Activated CD4-positive, alpha-beta T cell treated with anti-CD3 and anti-CD28 coated beads, Interleukin-2, amount 50 U/mL, for 4 hours (primary cell): ENCODE data around the gene CUL1.

Experiments
- DNase-seq, 2 experiments: peaks; one replicate each; pipeline ENCODE4 v3.0.0-alpha.2; 2020

CUL1 gene

GRCh38 chr7:148811892-148812291 is 113.2 kb downstream of the CUL1 start:
- no peak for DNase-seq

GRCh38 chr7:148813890-148814289 is 115.2 kb downstream of the CUL1 start:
- DNase-seq, result no peak

GRCh38 chr7:148814922-148815559 is 116.3 kb downstream of the CUL1 start:
- DNase-seq, result no peak

- no peak for DNase-seq
These were observed 116.9 kb downstream of the CUL1 start for GRCh38 chr7:148815612-148816011.

GRCh38 chr7:148819697-148820360 is 121.1 kb downstream of the CUL1 start:
- DNase-seq, result no peak

GRCh38 chr7:148821422-148821821 is 122.7 kb downstream of the CUL1 start:
- no peak for DNase-seq

GRCh38 chr7:148824864-148825263 is 126.2 kb downstream of the CUL1 start:
- DNase-seq, result no peak

- no peak for DNase-seq
These were observed 126.6 kb downstream of the CUL1 start for GRCh38 chr7:148825338-148825737.

- no peak for DNase-seq
These were observed 130.3 kb downstream of the CUL1 start for GRCh38 chr7:148828965-148829364.

- DNase-seq, result no peak
These were observed 132.4 kb downstream of the CUL1 start for GRCh38 chr7:148830897-148831692.

- no peak for DNase-seq
These were observed 133.1 kb downstream of the CUL1 start for GRCh38 chr7:148831782-148832181.

GRCh38 chr7:148834605-148835004 is 135.9 kb downstream of the CUL1 start:
- DNase-seq, result no peak

- no peak for DNase-seq
These were observed 137.2 kb downstream of the CUL1 start for GRCh38 chr7:148835854-148836253.

- no peak for DNase-seq
These were observed 140.2 kb downstream of the CUL1 start for GRCh38 chr7:148838905-148839304.

- DNase-seq, result no peak
These were observed 149.4 kb downstream of the CUL1 start for GRCh38 chr7:148847815-148848734.

GRCh38 chr7:148849393-148850098 is 150.8 kb downstream of the CUL1 start:
- no peak for DNase-seq

- DNase-seq, result no peak
These were observed 151.9 kb downstream of the CUL1 start for GRCh38 chr7:148850564-148850963.
